CD4-positive, alpha-beta T cell treated with Interleukin-6 at 100 ng/mL for 8 hours (primary cell): ENCODE data around the gene DNER.
"Not testable (repeated sequence)": the region's sequence is repeated elsewhere in the genome, so short reads cannot be mapped to it uniquely, and the experiment has no call there.

ENCODE experiments used
- DNase-seq: peaks from one replicate; pipeline ENCODE4 v3.0.0-alpha.2; 2020; ENCODE audit warnings: mixed read lengths, low spot score

The DNER gene

DNA sequence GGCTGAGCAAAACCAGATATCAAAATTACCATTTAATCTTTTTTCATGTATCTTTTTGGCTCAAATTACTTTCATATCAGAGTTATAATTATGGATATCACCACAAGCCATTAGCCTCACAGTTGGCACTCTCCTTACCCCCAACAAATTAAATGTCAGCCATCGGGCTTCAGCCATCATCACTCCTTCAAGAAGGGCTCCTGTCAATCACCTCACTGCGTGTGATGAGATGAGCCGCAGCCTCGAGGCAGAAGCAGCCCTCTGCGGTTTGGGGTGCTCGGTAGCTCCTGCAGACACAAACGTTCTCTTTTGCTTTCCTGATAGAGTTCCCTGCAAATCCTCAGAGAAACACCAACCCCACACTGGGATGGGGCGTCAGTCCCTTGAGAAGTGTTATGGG lies 94.1 kb downstream of the DNER start:
- no peak for DNase-seq

DNA sequence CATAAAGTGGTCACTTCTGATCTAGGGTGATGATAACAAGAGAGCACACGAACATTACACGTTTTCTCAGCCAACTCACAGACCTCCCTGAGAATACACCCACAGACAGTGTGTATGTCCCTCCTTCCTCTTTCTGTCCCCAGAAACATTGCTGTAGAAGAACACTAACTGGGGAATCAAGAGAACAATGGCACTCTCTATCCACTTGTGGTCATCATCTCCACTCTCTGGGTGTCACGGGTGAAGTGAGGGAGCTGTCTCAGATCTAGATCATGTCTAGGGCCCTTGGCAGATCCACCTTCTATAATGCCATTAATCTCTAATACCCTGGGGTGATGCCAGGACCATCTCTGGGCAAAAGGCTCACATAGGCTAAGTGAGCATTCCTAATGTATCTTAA lies 97.9 kb downstream of the DNER start:
- DNase-seq, result no peak

- DNase-seq, result not testable (repeated sequence)
These were observed 100.3 kb downstream of the DNER start for GRCh38 chr2:229614021-229614420.

DNA sequence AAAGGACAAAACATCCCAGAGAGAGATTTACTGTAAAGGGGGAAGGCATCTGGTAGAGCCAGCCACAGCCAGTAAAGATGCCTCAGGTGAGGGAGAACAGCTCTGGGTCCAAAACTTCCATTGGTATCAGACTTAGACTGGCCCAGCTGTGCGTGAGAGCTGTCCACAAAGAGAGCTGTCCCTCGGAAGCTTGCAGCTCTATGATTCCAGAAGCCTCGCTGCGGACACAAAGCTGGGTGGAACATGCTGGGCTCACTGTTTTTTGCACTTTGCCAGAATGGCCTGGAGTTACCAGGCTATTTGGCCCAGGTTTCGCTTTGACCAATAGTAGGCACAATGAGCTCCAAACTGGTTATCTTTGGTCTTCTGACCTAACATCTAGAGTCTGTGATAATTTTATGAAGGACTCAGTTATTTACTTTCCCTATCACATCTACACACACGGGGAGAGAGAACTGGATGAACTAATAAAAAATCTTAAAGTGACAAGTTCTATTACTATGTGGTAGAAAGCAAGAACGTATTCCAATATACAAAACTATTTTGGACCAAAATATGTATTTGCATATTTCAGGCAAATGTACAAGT lies 101.9 kb downstream of the DNER start:
- DNase-seq, result no peak

GRCh38 chr2:229611360-229611759 lies 103.0 kb downstream of the DNER start:
- no peak for DNase-seq

DNA sequence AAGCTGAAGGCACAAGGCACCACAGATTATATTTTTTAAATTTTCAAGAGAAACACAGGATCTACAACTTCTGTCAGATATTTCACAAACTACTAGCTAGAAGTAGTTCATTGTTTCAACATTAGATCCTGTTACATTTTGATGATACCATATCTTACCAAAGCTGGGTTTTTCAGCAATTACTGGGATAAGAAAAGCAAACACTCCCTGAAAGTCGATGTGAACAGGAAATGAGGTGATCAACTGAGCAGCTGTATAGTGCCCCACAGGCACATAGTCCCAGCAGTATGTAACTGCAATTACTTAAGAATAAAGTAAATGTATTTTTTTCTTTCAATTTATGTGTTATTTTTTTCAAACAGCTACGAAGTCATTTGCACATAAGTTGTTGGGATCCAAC lies 103.5 kb downstream of the DNER start:
- no peak for DNase-seq

- no peak for DNase-seq
These were observed 104.0 kb downstream of the DNER start for GRCh38 chr2:229610333-229610732.

- no peak for DNase-seq
These were observed 112.4 kb downstream of the DNER start for GRCh38 chr2:229601936-229602335.

- DNase-seq, result no peak
These were observed 113.0 kb downstream of the DNER start for GRCh38 chr2:229601396-229601795.

DNA sequence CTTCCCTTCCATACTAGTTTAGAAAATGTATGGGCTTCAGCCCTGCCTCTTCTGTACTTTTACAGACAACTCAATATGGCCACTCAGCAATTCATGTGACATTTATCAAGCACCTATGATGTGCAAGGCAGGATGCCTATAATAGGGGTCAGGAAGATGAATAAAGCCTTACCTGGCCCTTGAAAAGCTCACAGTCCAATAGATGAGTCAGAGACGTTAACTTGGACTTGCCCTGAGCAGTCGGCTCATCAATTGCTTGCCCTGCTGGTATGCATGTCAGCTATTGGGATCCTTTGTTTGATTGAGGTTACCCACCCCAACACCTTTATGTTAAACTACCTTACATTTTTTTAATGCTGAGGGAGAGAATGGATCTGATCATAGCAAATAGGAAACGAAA lies 116.1 kb downstream of the DNER start:
- no peak for DNase-seq

DNA sequence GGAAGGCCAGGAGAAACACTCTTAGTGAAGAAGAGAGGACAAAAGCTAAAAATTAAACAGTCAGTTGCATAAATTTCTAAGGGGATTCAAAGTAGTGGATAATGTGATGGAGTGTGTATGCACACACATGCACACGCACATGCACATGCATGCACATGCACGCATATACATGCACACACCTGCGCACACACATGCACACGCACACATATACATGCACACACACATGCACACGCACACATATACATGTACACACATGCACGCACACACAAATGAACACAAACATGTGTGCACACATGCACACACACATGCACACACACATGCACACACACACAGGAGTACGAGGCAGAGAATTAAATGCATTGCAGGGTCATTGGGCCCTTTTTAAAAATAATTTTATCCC lies 117.6 kb downstream of the DNER start:
- DNase-seq, result no peak

- no peak for DNase-seq
These were observed 122.7 kb downstream of the DNER start for GRCh38 chr2:229591611-229592010.

DNA sequence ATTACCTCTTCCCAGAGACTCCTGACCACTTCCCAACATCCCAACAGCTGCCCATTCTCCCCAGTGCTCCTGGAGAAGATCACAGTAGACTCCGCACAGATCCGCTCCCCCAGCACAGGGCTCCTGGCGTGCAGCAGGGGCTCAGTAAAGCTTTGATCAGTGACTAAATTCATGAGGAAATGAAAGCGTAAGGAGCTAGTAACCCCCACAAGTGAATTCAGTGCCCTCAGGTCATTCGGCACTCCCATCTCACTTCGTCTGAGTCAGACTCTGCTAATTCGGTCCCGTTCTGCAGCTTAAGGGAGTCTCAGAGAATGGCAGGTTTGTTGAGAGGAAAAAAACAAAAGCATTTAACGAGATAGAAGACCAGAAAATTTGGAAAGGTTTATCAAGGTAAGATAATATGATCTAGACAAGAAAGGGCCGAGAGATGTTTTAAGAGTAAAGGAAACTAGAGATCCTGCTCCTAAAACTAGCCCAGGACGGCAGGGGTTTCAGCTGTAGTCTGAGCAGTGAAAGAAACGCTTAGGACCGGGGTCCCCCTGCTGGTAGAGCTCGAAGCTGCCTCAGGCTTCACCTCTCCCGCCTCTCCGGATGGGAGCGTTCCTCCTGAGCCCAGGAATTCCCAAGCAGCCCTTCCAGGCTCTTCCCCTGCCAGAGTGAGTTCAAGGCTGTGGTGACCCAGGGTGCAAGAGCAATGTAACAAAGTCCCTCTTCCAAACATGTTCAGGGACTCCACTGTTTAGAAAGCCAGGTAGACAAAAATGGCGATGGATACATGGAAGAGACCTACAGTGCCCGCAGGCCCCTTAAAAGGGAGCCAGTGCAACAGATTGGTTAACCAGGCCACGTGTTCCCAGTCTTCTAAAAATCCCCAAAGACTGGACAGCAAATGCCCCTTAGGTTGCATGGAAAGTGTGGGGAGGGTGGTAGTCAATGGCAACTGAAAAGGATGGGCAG lies 127.3 kb downstream of the DNER start:
- DNase-seq, result no peak

DNA sequence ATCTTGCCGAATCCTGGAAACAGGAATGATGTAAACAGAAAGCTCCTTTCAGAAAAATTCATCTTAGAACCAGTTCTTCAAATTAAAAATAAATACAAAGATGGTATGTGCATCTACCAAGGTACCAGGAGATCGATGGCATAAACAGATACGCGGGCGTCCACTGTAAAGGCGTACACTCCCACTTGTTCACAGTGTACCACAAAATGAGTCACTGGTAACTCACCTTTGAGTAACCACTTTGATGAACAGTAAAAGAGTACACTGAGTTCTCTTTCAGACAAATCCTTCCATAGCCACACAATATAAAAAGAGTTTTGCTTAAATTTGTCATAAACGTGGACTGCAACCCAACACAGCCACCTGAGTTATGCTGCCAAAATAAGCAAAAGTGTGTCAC lies 128.3 kb downstream of the DNER start:
- no peak for DNase-seq

- DNase-seq, result no peak
These were observed 132.2 kb downstream of the DNER start for GRCh38 chr2:229582151-229582550.

DNA sequence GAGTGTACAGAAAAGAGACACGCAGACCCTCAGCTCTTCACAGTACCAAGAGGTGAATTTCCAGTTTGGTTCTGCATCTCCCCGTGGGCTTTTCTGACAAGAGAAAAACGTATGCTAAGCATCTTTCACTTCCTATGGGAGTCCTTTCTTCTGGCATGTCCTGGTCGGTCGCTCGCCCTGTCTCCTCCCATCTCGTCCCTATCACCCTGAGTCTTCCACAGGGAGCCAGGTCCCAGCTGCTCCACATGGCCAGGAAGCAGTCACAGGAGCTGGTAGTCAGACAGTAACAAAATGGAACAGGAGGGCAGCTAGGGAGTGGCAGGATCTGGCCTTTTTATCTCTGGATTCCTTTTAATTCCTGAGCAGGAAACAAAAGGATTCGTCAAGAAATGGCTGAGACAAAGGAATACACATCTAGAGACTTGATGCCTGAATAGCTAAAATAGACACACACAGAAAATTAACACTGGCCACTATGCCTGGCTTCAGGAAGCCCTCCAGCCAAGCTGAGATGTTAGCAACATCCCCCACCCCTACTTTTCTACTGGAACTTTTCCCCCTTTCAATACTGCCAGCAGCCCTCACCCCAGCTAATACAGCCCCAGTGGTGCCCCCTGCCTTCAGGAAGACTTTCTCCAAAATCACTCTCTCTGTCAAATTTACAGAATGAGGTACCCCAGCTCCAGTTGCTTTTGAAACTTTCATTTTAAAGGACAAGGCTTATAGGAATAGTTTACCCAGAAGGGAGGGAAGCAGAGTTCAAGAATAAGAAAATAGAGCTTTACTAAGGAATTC lies 136.1 kb downstream of the DNER start:
- DNase-seq, result no peak

- DNase-seq, result no peak
These were observed 138.6 kb downstream of the DNER start for GRCh38 chr2:229575569-229576315.

GRCh38 chr2:229572507-229573271 lies 141.7 kb downstream of the DNER start:
- no peak for DNase-seq

GRCh38 chr2:229571243-229571642 lies 143.1 kb downstream of the DNER start:
- no peak for DNase-seq

DNA sequence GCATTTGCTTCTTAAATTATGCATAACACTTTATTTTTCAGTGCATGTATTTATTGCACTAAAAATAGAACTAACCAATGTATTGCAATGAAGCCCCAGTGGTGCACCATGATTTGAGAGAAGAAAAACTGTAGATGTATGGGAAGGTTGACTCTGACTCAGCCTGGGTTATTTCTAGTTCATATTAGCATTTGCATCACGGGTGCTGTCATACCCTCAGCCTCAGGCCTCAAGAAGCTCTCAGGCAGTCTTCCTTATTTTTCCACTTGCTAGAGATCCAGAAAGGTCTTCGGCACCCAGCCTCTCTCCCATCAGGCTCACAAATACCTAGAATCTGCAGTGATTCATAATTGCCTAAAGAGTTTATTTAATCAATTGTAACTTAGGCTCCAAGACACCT lies 148.0 kb downstream of the DNER start:
- DNase-seq, result no peak

DNA sequence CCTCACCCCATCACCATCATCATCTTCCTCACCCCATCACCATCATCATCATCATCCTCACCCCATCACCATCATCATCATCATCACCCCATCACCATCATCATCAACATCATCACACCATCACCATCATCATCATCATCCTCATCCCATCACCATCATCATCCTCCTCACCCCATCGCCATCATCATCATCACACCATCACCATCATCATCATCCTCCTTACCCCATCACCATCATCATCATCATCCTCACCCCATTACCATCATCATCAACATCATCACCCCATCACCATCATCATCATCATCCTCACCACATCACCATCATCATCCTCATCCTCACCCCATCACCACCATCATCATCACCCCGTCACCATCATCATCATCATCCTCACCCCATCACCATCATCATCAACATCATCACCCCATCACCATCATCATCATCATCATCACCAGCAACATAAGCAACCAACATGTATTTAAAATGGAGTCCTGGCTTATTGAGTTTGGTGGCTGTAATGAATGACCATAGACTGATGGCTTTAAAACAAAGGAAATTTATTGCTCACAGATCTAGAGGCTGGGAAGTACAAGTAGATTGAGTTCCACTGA lies 150.0 kb downstream of the DNER start:
- no peak for DNase-seq
